Activated CD4-positive, CD25-positive, alpha-beta regulatory T cell treated with anti-CD3 and anti-CD28 coated beads, Interleukin-2, amount 50 U/mL, for 16 hours (primary cell): ENCODE data around the gene CUTA.
"Not testable (repeated sequence)": the region's sequence is repeated elsewhere in the genome, so short reads cannot be mapped to it uniquely, and the experiment has no call there.

Experiments used
- DNase-seq: peaks from one replicate; pipeline ENCODE4 v3.0.0-alpha.2; 2020; ENCODE audit warnings: low read depth, low spot score

CUTA gene

GRCh38 chr6:33372526-33373123 is 45.3 kb downstream of the CUTA start:
- no peak for DNase-seq

- DNase-seq, result not testable (repeated sequence)
Observed at GRCh38 chr6:33371901-33372300, 46.0 kb downstream of the CUTA start.

- DNase-seq, result not testable (repeated sequence)
Observed at GRCh38 chr6:33367715-33368025, 50.2 kb downstream of the CUTA start.

- no peak for DNase-seq
Observed at GRCh38 chr6:33367009-33367714, 50.7 kb downstream of the CUTA start.
